GM21515 (cell line): Measurements from ENCODE around the gene ANXA9.

ENCODE experiments used
- ATAC-seq: cut with Tn5 transposase; IDR thresholded peaks from one replicate; pipeline ENCODE4 v1.9.1; 2021; ENCODE audit not compliant: unreplicated experiment

The ANXA9 gene

DNA sequence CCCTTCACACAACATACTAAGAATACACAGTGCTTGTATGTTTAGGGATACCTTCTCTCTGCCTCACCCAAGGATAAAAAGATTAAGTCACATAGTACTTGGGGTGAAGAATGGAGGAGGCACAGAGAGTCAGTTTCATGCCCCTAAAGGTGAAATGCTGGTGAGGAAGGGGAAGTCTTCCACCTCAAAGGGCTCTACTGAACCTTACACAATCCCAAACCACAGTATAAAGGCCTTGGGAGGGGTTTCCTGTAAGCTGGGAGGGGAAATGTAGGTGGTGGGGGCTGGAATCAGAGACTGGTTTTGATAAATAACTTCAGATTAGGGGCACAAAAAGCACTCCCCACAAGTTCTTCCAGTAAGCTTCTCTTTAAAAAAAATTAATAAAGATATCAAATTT is 21.1 kb downstream of the ANXA9 start:
- no peak for ATAC-seq

- no peak for ATAC-seq
These were observed 23.7 kb downstream of the ANXA9 start for GRCh38 chr1:151005729-151006319.

- no peak for ATAC-seq
These were observed 24.4 kb downstream of the ANXA9 start, which contains the start of gene MINDY1 for GRCh38 chr1:151006327-151007052. Gene MINDY1, minus strand, starts transcription at chr1:151006902. Its CDS starts 4,285 bp downstream, at chr1:151002617.

GRCh38 chr1:151007853-151008243 is 25.8 kb downstream of the ANXA9 start:
- no peak for ATAC-seq

DNA sequence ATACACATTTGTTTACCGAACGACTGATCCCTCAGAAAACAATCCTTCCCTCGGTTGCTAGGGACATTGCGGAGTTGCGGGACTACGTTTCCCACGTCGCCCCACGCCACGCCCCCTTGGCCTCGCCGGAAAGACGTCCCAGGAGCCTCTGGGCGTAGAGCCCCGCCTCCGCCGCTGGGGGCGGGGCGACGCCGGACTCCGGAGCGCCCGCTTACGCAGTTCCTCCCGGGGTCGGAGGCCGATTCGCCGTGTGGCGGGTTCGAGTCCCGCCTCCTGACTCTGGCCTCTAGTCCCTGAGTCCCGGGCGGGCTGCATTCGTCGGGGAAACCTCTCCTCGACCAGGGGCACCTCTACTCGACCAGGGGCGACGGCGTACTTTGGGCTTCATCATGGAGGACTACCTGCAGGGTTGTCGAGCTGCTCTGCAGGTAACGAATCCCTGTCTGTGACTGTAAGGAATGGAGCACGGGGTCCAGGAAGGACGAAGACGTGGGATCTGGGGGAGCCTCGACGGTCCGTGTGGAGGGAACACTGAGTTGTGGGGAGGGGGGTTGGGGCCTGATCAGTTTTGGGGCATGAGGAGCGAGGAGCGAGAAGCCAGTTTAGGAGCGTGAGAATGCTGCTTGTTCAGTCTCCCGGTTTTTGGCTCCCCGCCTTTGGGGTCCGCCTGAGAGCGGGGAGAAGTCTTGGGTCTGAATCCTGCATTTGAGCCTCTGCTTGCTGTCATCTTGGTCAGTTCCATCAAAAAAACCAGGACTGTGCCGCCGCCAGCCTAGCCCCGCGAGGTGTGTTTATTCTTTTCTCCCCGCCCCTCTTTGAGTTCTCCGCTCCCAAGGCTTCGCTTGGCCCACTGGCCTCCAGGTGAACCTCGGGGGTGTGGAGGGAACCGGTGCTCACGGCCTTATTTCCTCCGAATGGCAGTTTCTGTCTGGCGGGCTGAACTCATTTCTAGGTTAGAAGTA is 26.4 kb downstream of the ANXA9 start, which contains the start of gene PRUNE1:
PRUNE1 (plus strand) TSS at position 206 of the 962 bp plus-strand sequence; CDS start at position 390, 184 bp downstream.
- peak; percentile 61 for ATAC-seq

GRCh38 chr1:151009206-151009587 is 27.1 kb downstream of the ANXA9 start:
- ATAC-seq = no peak

GRCh38 chr1:151009674-151010345 is 27.7 kb downstream of the ANXA9 start:
- no peak for ATAC-seq

GRCh38 chr1:151010346-151010726 is 28.2 kb downstream of the ANXA9 start:
- ATAC-seq = no peak

DNA sequence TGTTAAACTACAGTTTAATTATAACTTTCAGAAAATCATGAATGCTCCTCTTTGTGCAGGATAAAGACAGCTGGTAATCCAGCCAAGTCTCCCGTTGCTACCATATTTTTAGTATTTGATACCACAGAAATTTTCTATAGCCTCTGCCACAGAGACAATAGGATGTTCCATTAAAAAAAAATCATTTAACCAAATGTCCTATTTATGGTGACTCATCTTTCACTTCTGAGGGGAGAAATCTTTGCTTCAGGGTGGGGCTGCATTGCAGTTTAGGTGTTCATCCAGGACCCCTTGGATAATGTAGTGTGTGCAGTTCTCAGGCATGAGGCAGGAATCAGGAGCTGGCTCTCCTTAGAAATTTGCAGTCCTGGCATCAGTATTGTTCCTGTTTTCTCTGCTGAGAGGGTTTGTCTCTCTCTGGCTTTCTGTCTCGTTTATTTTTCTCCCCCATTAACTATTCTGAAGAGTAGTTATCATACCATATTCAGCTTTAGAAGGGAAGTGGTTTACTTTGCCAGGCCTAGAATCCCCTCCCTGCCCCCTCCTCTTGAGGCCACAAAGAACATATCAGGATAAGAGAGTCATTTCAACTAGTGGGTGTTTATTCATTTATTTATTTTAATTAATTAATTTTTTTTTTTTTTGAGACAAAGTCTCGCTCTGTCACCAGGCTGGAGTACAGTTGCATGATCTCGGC is 29.2 kb downstream of the ANXA9 start:
- ATAC-seq = no peak

DNA sequence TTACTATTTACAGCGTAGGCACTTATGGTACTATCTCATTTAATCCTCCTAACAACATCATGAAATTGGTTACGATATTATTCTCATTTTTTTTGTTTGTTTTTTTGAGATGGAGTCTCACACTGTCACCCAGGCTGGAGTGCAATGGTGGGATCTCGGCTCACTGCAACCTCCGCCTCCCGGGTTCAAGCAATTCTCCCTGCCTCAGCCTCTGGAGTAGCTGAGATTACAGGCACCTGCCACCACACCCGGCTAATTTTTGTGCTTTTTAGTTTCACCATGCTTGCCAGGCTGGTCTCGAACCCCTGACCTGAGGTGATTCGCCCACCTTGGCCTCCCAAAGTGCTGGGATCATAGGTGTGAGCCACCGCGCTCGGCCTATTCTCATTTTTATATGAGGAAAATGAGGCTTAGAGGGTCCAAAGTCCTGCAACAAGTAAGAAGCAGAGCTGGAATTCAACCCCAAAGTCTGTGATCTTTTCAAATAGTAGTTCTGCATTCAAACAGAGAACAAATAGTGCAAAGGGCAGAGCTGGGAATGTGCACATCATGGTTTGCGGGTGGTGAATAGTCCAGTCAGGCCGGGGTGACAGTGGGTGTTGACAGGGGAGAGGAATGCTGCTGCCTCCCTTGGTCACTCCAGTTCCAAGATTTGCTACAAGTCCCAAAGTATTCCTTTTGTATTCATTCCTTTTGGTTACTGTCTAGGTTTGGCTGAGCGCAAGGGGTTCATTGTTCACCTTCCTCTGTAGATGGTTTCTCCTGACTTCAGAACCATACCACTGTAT is 30.8 kb downstream of the ANXA9 start:
- no peak for ATAC-seq

- no peak for ATAC-seq
These were observed 31.4 kb downstream of the ANXA9 start for GRCh38 chr1:151013518-151013917.

DNA sequence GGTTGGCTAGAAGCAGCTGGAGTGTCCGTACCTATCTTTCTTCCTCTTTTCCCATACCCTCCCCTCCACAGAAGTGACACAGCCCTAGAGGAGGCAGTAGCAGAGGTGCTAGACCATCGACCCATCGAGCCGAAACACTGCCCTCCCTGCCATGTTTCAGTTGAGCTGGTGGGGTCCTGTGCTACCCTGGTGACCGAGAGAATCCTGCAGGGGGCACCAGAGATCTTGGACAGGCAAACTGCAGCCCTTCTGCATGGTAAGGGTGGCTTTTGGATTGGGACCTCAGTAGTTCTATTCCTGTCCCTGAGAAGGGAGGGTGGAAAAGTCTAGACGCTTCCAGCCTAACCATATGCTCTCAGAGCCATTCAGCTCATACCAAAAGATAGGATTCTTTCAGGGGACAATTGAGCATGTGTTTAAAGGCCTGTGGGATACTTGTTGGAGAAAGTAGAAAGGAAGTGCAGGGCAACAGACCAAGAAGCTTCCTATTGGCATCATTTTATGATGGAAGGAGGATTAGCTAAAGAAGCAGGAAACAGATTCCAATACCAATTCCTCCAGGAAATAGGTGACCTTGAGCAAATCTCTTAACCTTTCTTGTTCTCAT is 42.6 kb downstream of the ANXA9 start:
- no peak for ATAC-seq

- no peak for ATAC-seq
These were observed 44.4 kb downstream of the ANXA9 start for GRCh38 chr1:151026460-151026859.

GRCh38 chr1:151032164-151032563 is 50.1 kb downstream of the ANXA9 start:
- ATAC-seq = no peak

- ATAC-seq = no peak
These were observed 53.1 kb downstream of the ANXA9 start for GRCh38 chr1:151035167-151035566.

GRCh38 chr1:151036356-151036755 is 54.3 kb downstream of the ANXA9 start, which contains the start of gene BNIPL:
Gene BNIPL, plus strand, starts transcription at chr1:151036586. Its CDS starts 140 bp downstream, at chr1:151036726.
- ATAC-seq = no peak

- ATAC-seq = no peak
These were observed 54.9 kb downstream of the ANXA9 start for GRCh38 chr1:151037032-151037431.

GRCh38 chr1:151039521-151039920 is 57.4 kb downstream of the ANXA9 start:
- ATAC-seq = no peak

- no peak for ATAC-seq
These were observed 61.1 kb downstream of the ANXA9 start for GRCh38 chr1:151043163-151043562.
